Fibroblast of peridontal ligament (primary cell): Measurements from ENCODE around the gene PRIM2.
"Not testable (repeated sequence)": the region's sequence is repeated elsewhere in the genome, so short reads cannot be mapped to it uniquely, and the experiment has no call there.

Source experiments
- DNase-seq: peaks from one replicate; pipeline ENCODE4 v3.0.0-alpha.2; 2010; ENCODE audit errors: extremely low read depth

Gene PRIM2

GRCh38 chr6:57310095-57310816, 7.2 kb upstream of the PRIM2 start:
- DNase-seq: peak; percentile 82

GRCh38 chr6:57310817-57311157, 6.6 kb upstream of the PRIM2 start:
- DNase-seq: no peak

GRCh38 chr6:57311300-57312003, 6.0 kb upstream of the PRIM2 start:
- DNase-seq: not testable (repeated sequence)

- no peak for DNase-seq
Measured at GRCh38 chr6:57312004-57312345, 5.5 kb upstream of the PRIM2 start.

- DNase-seq: no peak
Measured at GRCh38 chr6:57313009-57313408, 4.4 kb upstream of the PRIM2 start.

- peak; percentile 100 for DNase-seq
Measured at GRCh38 chr6:57313711-57314471, 3.5 kb upstream of the PRIM2 start.

GRCh38 chr6:57315111-57315510, 2.3 kb upstream of the PRIM2 start:
- DNase-seq: no peak

- DNase-seq: no peak
Measured at GRCh38 chr6:57315851-57316250, 1.6 kb upstream of the PRIM2 start.

- DNase-seq: peak; percentile 95
Measured at GRCh38 chr6:57316581-57317059, 810 bp upstream of the PRIM2 start.

GRCh38 chr6:57324538-57324937, 7.1 kb downstream of the PRIM2 start:
- peak; percentile 70 for DNase-seq

- no peak for DNase-seq
Measured at GRCh38 chr6:57327311-57327710, 9.9 kb downstream of the PRIM2 start.

- DNase-seq: no peak
Measured at GRCh38 chr6:57328074-57328473, 10.6 kb downstream of the PRIM2 start.

- no peak for DNase-seq
Measured at GRCh38 chr6:57329933-57330332, 12.5 kb downstream of the PRIM2 start.

GRCh38 chr6:57342148-57342669, 24.8 kb downstream of the PRIM2 start:
- no peak for DNase-seq

- DNase-seq: not testable (repeated sequence)
Measured at GRCh38 chr6:57343342-57343741, 25.9 kb downstream of the PRIM2 start.

GRCh38 chr6:57346715-57347114, 29.3 kb downstream of the PRIM2 start:
- not testable (repeated sequence) for DNase-seq

GRCh38 chr6:57347597-57347996, 30.2 kb downstream of the PRIM2 start:
- not testable (repeated sequence) for DNase-seq

GRCh38 chr6:57350443-57350842, 33.0 kb downstream of the PRIM2 start:
- not testable (repeated sequence) for DNase-seq

- DNase-seq: peak; percentile 62
Measured at GRCh38 chr6:57352596-57352995, 35.2 kb downstream of the PRIM2 start.

- not testable (repeated sequence) for DNase-seq
Measured at GRCh38 chr6:57358319-57358718, 40.9 kb downstream of the PRIM2 start.

- DNase-seq: not testable (repeated sequence)
Measured at GRCh38 chr6:57359766-57360165, 42.3 kb downstream of the PRIM2 start.

GRCh38 chr6:57362340-57362739, 44.9 kb downstream of the PRIM2 start:
- peak; percentile 60 for DNase-seq
